Body of pancreas (tissue), 4 donors: ENCODE measurements around the gene THSD7B.

Source experiments
- POLR2A ChIP-seq, 3 donors: fragments of 450-650 bp; IDR thresholded peaks; one replicate each; pipeline ENCODE4 v1.6.1; 2016; ENCODE audit warnings: antibody characterized with exemption in 3 of 3, mild to moderate bottlenecking in 2 of 3
- TF ChIP-seq, protein P1 (sequence below), 7 experiments: fragments of 450-650 bp in 4 of 7; fragments of 200-600 bp in 3 of 7; sonication (generic) in 3 of 7; IDR thresholded peaks; one replicate each; pipeline ENCODE4 v1.5.1; 2016 to 2019; ENCODE audit warnings: antibody characterized with exemption in 7 of 7

DNA sequence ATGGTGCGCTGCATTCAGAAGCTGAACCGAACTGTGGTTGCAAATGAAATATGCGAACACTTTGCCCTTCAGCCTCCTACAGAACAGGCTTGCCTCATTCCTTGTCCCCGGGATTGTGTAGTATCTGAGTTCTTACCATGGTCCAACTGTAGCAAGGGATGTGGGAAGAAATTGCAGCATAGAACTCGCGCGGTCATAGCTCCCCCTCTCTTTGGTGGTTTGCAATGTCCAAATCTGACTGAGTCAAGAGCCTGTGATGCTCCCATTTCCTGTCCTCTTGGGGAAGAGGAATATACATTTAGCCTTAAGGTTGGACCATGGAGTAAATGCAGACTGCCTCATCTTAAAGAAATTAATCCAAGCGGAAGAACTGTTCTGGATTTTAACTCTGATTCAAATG, 291.4 kb downstream of the THSD7B start:
- TF ChIP-seq, protein P1, sequence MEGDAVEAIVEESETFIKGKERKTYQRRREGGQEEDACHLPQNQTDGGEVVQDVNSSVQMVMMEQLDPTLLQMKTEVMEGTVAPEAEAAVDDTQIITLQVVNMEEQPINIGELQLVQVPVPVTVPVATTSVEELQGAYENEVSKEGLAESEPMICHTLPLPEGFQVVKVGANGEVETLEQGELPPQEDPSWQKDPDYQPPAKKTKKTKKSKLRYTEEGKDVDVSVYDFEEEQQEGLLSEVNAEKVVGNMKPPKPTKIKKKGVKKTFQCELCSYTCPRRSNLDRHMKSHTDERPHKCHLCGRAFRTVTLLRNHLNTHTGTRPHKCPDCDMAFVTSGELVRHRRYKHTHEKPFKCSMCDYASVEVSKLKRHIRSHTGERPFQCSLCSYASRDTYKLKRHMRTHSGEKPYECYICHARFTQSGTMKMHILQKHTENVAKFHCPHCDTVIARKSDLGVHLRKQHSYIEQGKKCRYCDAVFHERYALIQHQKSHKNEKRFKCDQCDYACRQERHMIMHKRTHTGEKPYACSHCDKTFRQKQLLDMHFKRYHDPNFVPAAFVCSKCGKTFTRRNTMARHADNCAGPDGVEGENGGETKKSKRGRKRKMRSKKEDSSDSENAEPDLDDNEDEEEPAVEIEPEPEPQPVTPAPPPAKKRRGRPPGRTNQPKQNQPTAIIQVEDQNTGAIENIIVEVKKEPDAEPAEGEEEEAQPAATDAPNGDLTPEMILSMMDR (IDR thresholded peaks at IDR 0.05), result no peak
- TF ChIP-seq POLR2A (IDR thresholded peaks at IDR 0.05), result no peak
